ENCODE results near the gene METTL16. TPM values are rescaled to one million over a fixed set of nuclear protein-coding genes. Genes with fewer than 3 reads are reported as not detected.

METTL16 gene
- total and polyA plus RNA-seq, 9 of the 15 experiments (the other 6 are each of a cell fraction or from before 2014, with no cell fraction given), result 12.1 to 30.5 (median 19.8) TPM

GRCh38 chr17:2397247-2398171, 114.2 kb downstream of the METTL16 start (continued):
- no peak for TF ChIP-seq ZBTB11 (CRISPR knock-in tag; IDR thresholded peaks at IDR 0.05)
- TF ChIP-seq PHF20 (IDR thresholded peaks at IDR 0.05; ENCODE audit: partially characterized antibody), result no peak

GRCh38 chr17:2396568-2397246, 115.0 kb downstream of the METTL16 start:
- CTCF ChIA-PET (ENCODE audit: low intra/inter-chr PET ratio), result no interaction called here
- H2AFZ ChIP-seq (ENCODE audit: low read depth, low read length), result no peak overlapping the region
- DNase-seq (ENCODE audit: extremely low read depth in 1 of 4, low spot score in 3 of 4) (peak; percentile 47 to 95 (median 66)), FAIRE-seq (peak; percentile 98), ATAC-seq (peak; percentile 43)
- H3K9me1 ChIP-seq (ENCODE audit: control insufficient read depth, insufficient read depth, low read length), result peaks cover 3% of the 10 kb centered on the region
- H3K36me3 ChIP-seq (ENCODE audit: control insufficient read depth, insufficient read depth, low read length), result peaks cover 6% of the 10 kb centered on the region; the same call in 1 of the 3 replicates
- POLR2A ChIA-PET, result interaction anchor here (0.6 kb wide), 1 partner anchor 129 kb away, joined by 3 read pairs; no protein-coding TSS in a partner anchor
- H3K9me3 ChIP-seq (replicated peaks; ENCODE audit: control insufficient read depth, insufficient read depth, low read depth, low read length), result no peaks in the 10 kb centered on the region
- in situ Hi-C loops (cut with MboI) (no loop called here), intact Hi-C loops (cut with micrococcal nuclease) (no loop called here)
- peak overlapping the region; percentile 100 for H3K27ac ChIP-seq (ENCODE audit: extremely low read depth, low read depth, low read length)
- H3K27me3 ChIP-seq (ENCODE audit: control insufficient read depth in 2 of 2, insufficient read depth in 2 of 2, low read length in 2 of 2), result no peaks in the 10 kb centered on the region
- peaks cover 34 to 86% of the 10 kb centered on the region in 2 experiments for H3K4me1 ChIP-seq (replicated peaks in 1 of 2; ENCODE audit: control insufficient read depth in 2 of 2, insufficient read depth in 2 of 2, low read length in 2 of 2)
- 1% methylated on average over 25 of the region's 34 CpGs for WGBS (ENCODE audit: insufficient coverage, low coverage, missing lambda C conversion rate)
- peaks cover 68% of the 10 kb centered on the region for H3K79me2 ChIP-seq (ENCODE audit: control insufficient read depth, insufficient read depth, low read length)
- H3K9ac ChIP-seq (ENCODE audit: insufficient read depth in 1 of 2, low read depth in 2 of 2, low read length in 2 of 2), result peak overlapping the region; percentile 79 to 90
- BruUV-seq (replicated peaks), result no TSS peak
- H3K4me3 ChIP-seq, result peak overlapping the region; percentile 29; the same call in 1 of the 2 replicates
- 0 out of 2 replicates have a peak, but pooled peaks cover 3% of the 10 kb centered on the region for H4K20me1 ChIP-seq (replicated peaks; ENCODE audit: control insufficient read depth, insufficient read depth, low read length)
- H3K4me2 ChIP-seq (ENCODE audit: insufficient read depth, low read length), result peak overlapping the region; percentile 79
- TF ChIP-seq ZNF3 (CRISPR knock-in tag; IDR thresholded peaks at IDR 0.05) (no peak), XRCC5 (IDR thresholded peaks at IDR 0.05; ENCODE audit: low read depth, low read length) (peak; percentile 37; the same call in 1 of the 2 replicates), NFE2 (IDR thresholded peaks at IDR 0.05; ENCODE audit: low read depth) (no peak), HNRNPK (IDR thresholded peaks at IDR 0.05; ENCODE audit: low read depth, low read length, poor library complexity, severe bottlenecking) (no peak), E2F6 (IDR thresholded peaks at IDR 0.05; ENCODE audit: borderline replicate concordance in 1 of 2, extremely low read depth in 1 of 2, insufficient read depth in 1 of 2, insufficient read length in 1 of 2, low read depth in 1 of 2, low read length in 1 of 2, poor library complexity in 1 of 2, severe bottlenecking in 1 of 2) (no peak), PPARD (CRISPR knock-in tag; IDR thresholded peaks at IDR 0.05) (no peak), ARID3A (IDR thresholded peaks at IDR 0.05; ENCODE audit: borderline replicate concordance, low read depth, low read length) (no peak)

Measured in K562 (cell line).